K562 (cell line): Measurements from ENCODE around the gene ZSCAN29. TPM values are rescaled to one million over a fixed set of nuclear protein-coding genes. Genes with fewer than 3 reads are reported as not detected.

ENCODE experiments used
- ATAC-seq: fragments of 200-7000 bp; cut with Tn5 transposase; 3 replicates; pipeline ENCODE4 v1.9.1; 2020; ENCODE audit warnings: moderate library complexity
- BruUV-seq: library from RNA; stranded (reverse); fragments of 400-500 nt; replicated peaks from 2 replicates; lab custom pipeline; 2021; lab: Mats Ljungman, UMichigan
- CTCF ChIA-PET: fragments of 300-600 bp; formaldehyde crosslinking; extraction: SDS; loops from one replicate; lab custom pipeline; 2021; ENCODE audit warnings: low intra/inter-chr PET ratio; lab: Yijun Ruan, JAX
- POLR2A ChIA-PET: fragments of 300-600, 350-650 bp; sonication (Branson Sonifier 250); formaldehyde crosslinking; extraction: SDS; loops from one replicate; lab custom pipeline; 2021; ENCODE audit warnings: antibody characterized with exemption, inconsistent platforms; lab: Yijun Ruan, JAX
- DNase-seq, 4 experiments: peaks; one replicate each; pipeline versions ENCODE4 v3.0.0 to v3.0.0-alpha.2; 2011 to 2018; ENCODE audit warnings: low spot score in 3 of 4, mixed read lengths in 3 of 4; ENCODE audit errors: extremely low read depth in 1 of 4
- FAIRE-seq: peaks from 2 replicates; lab custom pipeline; 2011; peaks lifted over from hg19 to GRCh38; lab: Jason Lieb, UNC
- H2AFZ ChIP-seq: 2 replicates; pipeline ENCODE4 v1.6.0; 2011; ENCODE audit warnings: low read depth, low read length, control low read depth, inconsistent platforms
- H3K27ac ChIP-seq: fragments of 200-600 bp; 3 replicates; pipeline ENCODE4 v1.8.0; 2011; ENCODE audit warnings: low read depth, mild to moderate bottlenecking, control low read depth, inconsistent platforms, low read length, moderate library complexity, mixed read lengths; ENCODE audit errors: extremely low read depth
- H3K27me3 ChIP-seq, 2 experiments: fragments of 300-600 bp in 1 of 2; 2 replicates in 1 of 2; 3 replicates in 1 of 2; pipeline versions ENCODE4 v1.6.0 to v1.8.0; 2011; ENCODE audit warnings: inconsistent platforms in 2 of 2, low read length in 2 of 2, mild to moderate bottlenecking in 1 of 2, mixed read lengths in 1 of 2, moderate library complexity in 1 of 2; ENCODE audit not compliant: control insufficient read depth in 2 of 2, insufficient read depth in 2 of 2
- H3K36me3 ChIP-seq: fragments of 300-600 bp; 3 replicates; pipeline ENCODE4 v1.8.0; 2011; ENCODE audit warnings: mild to moderate bottlenecking, low read length, inconsistent platforms; ENCODE audit not compliant: control insufficient read depth, insufficient read depth
- H3K4me1 ChIP-seq, 2 experiments: fragments of 200-600 bp in 1 of 2; replicated peaks in 1 of 2; 2 replicates in 1 of 2; 3 replicates in 1 of 2; pipeline versions ENCODE4 v1.5.1 to v1.8.0; 2011; ENCODE audit warnings: inconsistent platforms in 2 of 2, low read length in 2 of 2, mild to moderate bottlenecking in 1 of 2, mixed read lengths in 1 of 2, moderate library complexity in 1 of 2; ENCODE audit not compliant: control insufficient read depth in 2 of 2, insufficient read depth in 2 of 2
- H3K4me2 ChIP-seq: 2 replicates; pipeline ENCODE4 v1.6.1; 2011; ENCODE audit warnings: low read length, control low read depth, inconsistent platforms, mixed read lengths; ENCODE audit not compliant: insufficient read depth
- H3K4me3 ChIP-seq: fragments of 200-600 bp; sonication (generic), shearing (Covaris generic); 2 replicates; pipeline ENCODE4 v1.5.1; 2016; ENCODE audit warnings: control low read depth, inconsistent platforms
- H3K79me2 ChIP-seq: fragments of 200-600 bp; 3 replicates; pipeline ENCODE4 v1.8.0; 2011; ENCODE audit warnings: low read length, inconsistent platforms; ENCODE audit not compliant: control insufficient read depth, insufficient read depth
- H3K9ac ChIP-seq, 2 experiments: 2 replicates each; pipeline versions ENCODE4 v1.6.0 to v1.6.1; 2011; ENCODE audit warnings: low read depth in 2 of 2, low read length in 2 of 2, control low read depth in 1 of 2, inconsistent platforms in 1 of 2, mild to moderate bottlenecking in 1 of 2, mixed read lengths in 1 of 2; ENCODE audit not compliant: insufficient read depth in 1 of 2
- H3K9me1 ChIP-seq: one replicate; pipeline ENCODE4 v1.6.0; 2011; ENCODE audit warnings: inconsistent platforms, mild to moderate bottlenecking, low read length, moderate library complexity; ENCODE audit not compliant: control insufficient read depth, insufficient read depth
- H3K9me3 ChIP-seq: replicated peaks from 2 replicates; pipeline ENCODE4 v1.5.1; 2011; ENCODE audit warnings: low read depth, low read length, inconsistent platforms; ENCODE audit not compliant: control insufficient read depth, insufficient read depth
- H4K20me1 ChIP-seq: replicated peaks from 2 replicates; pipeline ENCODE4 v1.6.1; 2011; ENCODE audit warnings: low read length, inconsistent platforms, mixed read lengths; ENCODE audit not compliant: control insufficient read depth, insufficient read depth
- HMG20A ChIP-seq: fragments of 450-650 bp; formaldehyde crosslinking; conservative IDR thresholded peaks from 2 replicates; pipeline ENCODE4 v1.4.0; 2020; ENCODE audit warnings: mild to moderate bottlenecking, mixed read lengths
- MYBL2 ChIP-seq, 2 experiments: fragments of 450-650 bp in 1 of 2; sonication (generic) in 1 of 2; formaldehyde crosslinking in 1 of 2; IDR thresholded peaks; 2 replicates each; pipeline versions ENCODE4 v1.6.1 to v1.8.1; 2017 to 2022; ENCODE audit warnings: borderline replicate concordance in 1 of 2, inconsistent platforms in 1 of 2, low read depth in 1 of 2, mild to moderate bottlenecking in 1 of 2, missing genetic modification reagents in 1 of 2, moderate library complexity in 1 of 2
- PREB ChIP-seq: sonication (generic); formaldehyde crosslinking; IDR thresholded peaks from 2 replicates; pipeline ENCODE4 v1.8.1; 2023; ENCODE audit warnings: mild to moderate bottlenecking, missing genetic modification reagents
- SMAD2 ChIP-seq: fragments of 150-350 bp; IDR thresholded peaks from 2 replicates; pipeline ENCODE4 v1.6.1; 2014; ENCODE audit warnings: low read depth, mild to moderate bottlenecking, low read length
- ZC3H8 ChIP-seq: fragments of 450-650 bp; IDR thresholded peaks from 2 replicates; pipeline ENCODE4 v1.6.1; 2017
- ZMIZ1 ChIP-seq, 2 experiments: fragments of 150-350 bp in 1 of 2; IDR thresholded peaks; 2 replicates each; pipeline ENCODE4 v1.6.1; 2012 to 2016; ENCODE audit warnings: low read depth in 2 of 2, low read length in 2 of 2, mild to moderate bottlenecking in 1 of 2, moderate library complexity in 1 of 2
- ZNF318 ChIP-seq, 2 experiments: fragments of 450-650 bp; IDR thresholded peaks; 2 replicates each; pipeline ENCODE4 v1.6.1; 2016; ENCODE audit warnings: mild to moderate bottlenecking in 2 of 2, borderline replicate concordance in 1 of 2, low read depth in 1 of 2, moderate library complexity in 1 of 2
- ZNF445 ChIP-seq: fragments of 250-450 bp; sonication (Bioruptor Pico); IDR thresholded peaks from 2 replicates; pipeline ENCODE4 v1.4.0; 2020; ENCODE audit warnings: low read depth, mild to moderate bottlenecking, moderate library complexity
- ZNF695 ChIP-seq: fragments of 450-650 bp; formaldehyde crosslinking; IDR thresholded peaks from 2 replicates; pipeline ENCODE4 v1.4.0; 2020; ENCODE audit warnings: mild to moderate bottlenecking, moderate library complexity
- in situ Hi-C: fragments of 300-500 bp; cut with MboI; formaldehyde crosslinking; loops from 4 replicates; pipeline ENCODE4 v1.15.0; 2018; ENCODE audit warnings: inconsistent platforms, mixed read lengths
- intact Hi-C: fragments of 100-400 bp; cut with micrococcal nuclease; formaldehyde crosslinking; loops from 2 replicates; pipeline ENCODE4 v1.14.2; 2022
- polyA plus RNA-seq, 8 experiments: library from polyadenylated mRNA; depleted of rRNA in 4 of 8; stranded (reverse) in 5 of 8; unstranded in 3 of 8; fragments of >200 nt; fragmentation: Nextera tagmentation in 2 of 8; fragmentation: Illumina TruSeq in 1 of 8; extraction: Ambion mirVana in 2 of 8; extraction: Trizol in 1 of 8; gene quantifications; 2 replicates each; pipeline versions ENCODE4 v1.2.1 to v1.2.3, GENCODE V29; 2011 to 2014; ENCODE audit warnings: inconsistent platforms in 1 of 8, missing spikeins in 1 of 8
- total RNA-seq, 7 experiments: library from RNA; depleted of rRNA in 6 of 7; stranded (reverse); fragments of >200 nt in 6 of 7; fragmentation: Illumina TruSeq in 2 of 7; extraction: Trizol in 2 of 7; gene quantifications; 2 replicates each; pipeline versions ENCODE4 v1.2.1 to v1.2.3, GENCODE V29; 2011 to 2021; ENCODE audit warnings: low replicate concordance in 1 of 7

Gene ZSCAN29
- total and polyA plus RNA-seq, 9 of the 15 experiments (the other 6 are each of a cell fraction or from before 2014, with no cell fraction given): 2.5 to 28.6 (median 19.7) TPM

- Histone ChIP-seq H3K27ac (no peak overlapping the region), H2AFZ (no peak overlapping the region), H3K9me1 (no peaks in the 10 kb centered on the region), H3K4me1 (peaks cover 0 to 22% of the 10 kb centered on the region in 2 experiments; a peak in 2 of 5 replicates), H3K4me3 (no peak overlapping the region), H3K9ac (no peak overlapping the region), H3K4me2 (no peak overlapping the region), H4K20me1 (no peaks in the 10 kb centered on the region), H3K36me3 (peaks cover 76% of the 10 kb centered on the region), H3K79me2 (no peaks in the 10 kb centered on the region), H3K9me3 (no peaks in the 10 kb centered on the region), H3K27me3 (no peaks in the 10 kb centered on the region)
- ChIA-PET POLR2A (interaction anchor here (0.6 kb wide), 1 partner anchor 38 kb away, joined by 3 read pairs; no protein-coding TSS in a partner anchor), CTCF (no interaction called here)
- in situ Hi-C loops: no loop called here
- intact Hi-C loops: no loop called here
- BruUV-seq: no TSS peak
- no peak for FAIRE-seq
- no peak for DNase-seq
- no peak for ATAC-seq
- TF ChIP-seq HMG20A (CRISPR knock-in tag) (no peak), MYBL2 (IDR thresholded peaks at IDR 0.05; ENCODE audit: low read depth) (no peak), MYBL2 (CRISPR knock-in tag; IDR thresholded peaks at IDR 0.05; ENCODE audit: borderline replicate concordance) (no peak), PREB (CRISPR knock-in tag) (no peak), ZMIZ1 (IDR thresholded peaks at IDR 0.05; ENCODE audit: low read depth in 2 of 2, low read length in 2 of 2) (no peak), ZNF445 (CRISPR knock-in tag) (no peak), ZNF695 (CRISPR knock-in tag) (no peak), ZNF318 (IDR thresholded peaks at IDR 0.05; ENCODE audit: borderline replicate concordance in 1 of 2, low read depth in 1 of 2) (no peak), ZC3H8 (no peak), SMAD2 (no peak)
Observed at GRCh38 chr15:43414196-43414595, 43.4 kb upstream of the ZSCAN29 start.
